Muscle of arm (tissue), 12 donors: ENCODE data around the gene TMEM130. TPM values are rescaled to one million over a fixed set of nuclear protein-coding genes. Genes with fewer than 3 reads are reported as not detected.
"Not testable (repeated sequence)": the region's sequence is repeated elsewhere in the genome, so short reads cannot be mapped to it uniquely, and the experiment has no call there.

ENCODE experiments used
- DNase-seq: peaks from one replicate; pipeline ENCODE4 v3.0.0-alpha.2; 2013
- polyA plus RNA-seq, 12 donors: library from polyadenylated mRNA; unstranded; fragments of 120-200 nt; gene quantifications; one replicate each; pipeline ENCODE4 v1.2.1, GENCODE V29; 2013; ENCODE audit not compliant: insufficient read length in 12 of 12

Gene TMEM130
- polyA plus RNA-seq, 12 donors = 2.7 to 11.1 (median 6.1) TPM; not detected in 1

DNA sequence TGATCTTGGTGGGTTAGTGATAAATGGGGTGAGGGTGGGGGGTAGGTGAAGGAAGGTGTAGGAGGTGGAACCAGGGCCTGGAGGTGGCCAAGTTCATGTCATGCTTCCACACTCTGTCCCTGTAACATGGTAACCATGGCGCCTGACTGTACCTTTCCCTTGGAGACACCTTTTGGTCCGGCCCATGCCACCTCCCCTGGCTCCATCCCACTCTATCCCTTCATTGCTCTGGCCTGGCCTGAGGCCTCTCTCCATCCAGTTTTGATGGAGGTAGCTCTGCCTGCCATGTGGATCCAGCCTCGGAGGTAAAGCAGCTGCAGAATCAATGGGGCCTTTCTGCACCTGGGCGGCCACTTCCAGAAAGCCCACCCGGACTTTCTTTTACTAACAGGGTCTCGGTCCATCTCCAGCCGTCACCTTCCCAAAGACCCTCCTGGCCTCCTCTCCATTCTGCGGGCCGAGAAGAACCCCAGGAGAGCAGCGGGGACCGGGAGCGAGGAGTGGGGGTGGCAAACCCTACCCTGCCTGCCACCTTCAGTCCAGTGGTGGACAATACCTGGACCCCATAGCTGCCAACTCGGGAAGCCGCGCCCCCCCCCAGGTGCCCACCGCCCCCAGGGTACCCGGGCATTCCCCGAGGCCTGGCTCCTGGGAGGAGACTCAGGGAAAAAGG lies 8.0 kb upstream of the TMEM130 start:
- no peak for DNase-seq

DNA sequence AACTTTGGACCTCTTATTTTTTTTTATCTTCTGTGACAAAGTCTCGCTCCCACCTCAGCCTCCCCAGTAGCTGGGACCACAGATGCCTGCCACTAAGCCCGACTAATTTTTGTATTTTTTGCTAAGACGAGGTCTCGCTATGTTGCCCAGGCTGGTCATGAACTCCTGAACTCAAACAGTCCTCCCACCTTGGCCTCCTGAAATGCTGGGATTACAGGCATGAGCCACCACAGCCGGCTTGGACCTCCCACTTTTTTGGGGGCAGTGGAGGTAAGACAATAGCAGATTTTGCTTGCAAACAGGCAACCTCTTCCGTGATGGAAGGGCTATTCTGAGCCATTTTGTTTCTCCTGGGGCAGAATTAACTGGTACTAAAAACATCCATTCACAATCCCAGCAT lies 7.3 kb upstream of the TMEM130 start:
- no peak for DNase-seq

DNA sequence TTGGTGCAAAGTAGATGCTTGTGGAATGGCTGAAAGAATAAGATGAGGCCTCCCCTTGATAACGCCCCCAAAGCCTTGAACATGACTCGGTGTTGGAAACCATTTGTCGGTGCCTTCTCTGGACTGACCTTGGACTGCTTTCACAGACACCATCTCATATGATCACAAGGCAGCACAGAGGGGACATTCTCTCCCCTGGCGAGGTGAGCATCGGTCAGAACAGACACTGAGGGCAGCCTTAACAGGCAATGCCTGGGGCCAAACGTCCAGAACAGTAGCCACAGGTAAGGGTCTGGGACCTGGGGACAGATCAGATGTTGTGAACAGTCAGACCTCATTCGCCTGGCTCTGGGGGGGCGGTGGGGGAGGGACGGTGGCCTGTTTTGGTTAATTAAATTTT lies 5.7 kb upstream of the TMEM130 start:
- no peak for DNase-seq

DNA sequence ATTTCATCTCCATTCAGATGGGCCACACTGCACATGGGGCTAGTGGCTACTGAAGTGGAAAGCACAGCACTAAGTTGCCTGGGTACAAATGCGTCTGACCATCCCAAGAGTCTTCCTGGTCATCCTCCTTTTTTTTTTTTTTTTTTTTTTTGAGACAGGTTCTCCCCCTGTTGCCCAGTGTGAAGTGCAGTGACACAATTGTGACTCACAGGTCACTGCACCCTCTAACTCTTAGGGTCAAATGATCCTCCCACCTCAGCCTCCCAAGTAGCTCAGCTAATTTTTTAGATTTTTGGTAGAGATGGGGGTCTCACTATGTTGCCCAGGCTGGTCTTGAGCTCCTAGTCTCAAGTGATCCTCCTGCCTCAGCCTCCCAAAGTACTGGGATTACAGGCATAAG lies 5.1 kb upstream of the TMEM130 start:
- DNase-seq = no peak

- DNase-seq = not testable (repeated sequence)
These were observed 3.8 kb upstream of the TMEM130 start for GRCh38 chr7:98873610-98874009.

DNA sequence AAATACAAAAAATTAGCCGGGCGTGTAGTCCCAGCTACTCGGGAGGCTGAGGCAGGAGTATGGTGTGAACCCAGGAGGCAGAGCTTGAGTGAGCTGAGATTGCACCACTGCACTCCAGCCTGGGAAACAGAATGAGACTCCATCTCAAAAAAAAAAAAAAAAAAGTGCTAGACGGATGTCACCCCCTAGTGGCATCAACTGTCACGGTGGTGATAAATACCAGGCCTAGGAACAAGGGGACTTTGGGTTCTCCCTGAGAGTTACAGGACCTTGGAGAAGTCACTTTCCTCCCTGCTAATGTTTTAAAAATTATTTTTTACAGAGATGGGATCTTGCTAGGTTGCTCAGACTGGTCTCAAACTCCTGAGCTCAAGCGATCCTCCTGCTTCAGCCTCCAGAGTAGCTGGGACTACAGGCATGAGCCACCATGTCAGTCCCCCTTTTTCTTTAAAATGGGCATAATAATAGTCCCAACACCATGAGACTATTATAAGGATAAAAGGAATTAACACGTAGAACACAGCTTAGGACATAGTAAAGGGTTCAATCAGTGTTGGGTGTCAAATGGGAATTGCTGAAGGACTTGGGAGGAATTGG lies 2.6 kb upstream of the TMEM130 start:
- no peak for DNase-seq

DNA sequence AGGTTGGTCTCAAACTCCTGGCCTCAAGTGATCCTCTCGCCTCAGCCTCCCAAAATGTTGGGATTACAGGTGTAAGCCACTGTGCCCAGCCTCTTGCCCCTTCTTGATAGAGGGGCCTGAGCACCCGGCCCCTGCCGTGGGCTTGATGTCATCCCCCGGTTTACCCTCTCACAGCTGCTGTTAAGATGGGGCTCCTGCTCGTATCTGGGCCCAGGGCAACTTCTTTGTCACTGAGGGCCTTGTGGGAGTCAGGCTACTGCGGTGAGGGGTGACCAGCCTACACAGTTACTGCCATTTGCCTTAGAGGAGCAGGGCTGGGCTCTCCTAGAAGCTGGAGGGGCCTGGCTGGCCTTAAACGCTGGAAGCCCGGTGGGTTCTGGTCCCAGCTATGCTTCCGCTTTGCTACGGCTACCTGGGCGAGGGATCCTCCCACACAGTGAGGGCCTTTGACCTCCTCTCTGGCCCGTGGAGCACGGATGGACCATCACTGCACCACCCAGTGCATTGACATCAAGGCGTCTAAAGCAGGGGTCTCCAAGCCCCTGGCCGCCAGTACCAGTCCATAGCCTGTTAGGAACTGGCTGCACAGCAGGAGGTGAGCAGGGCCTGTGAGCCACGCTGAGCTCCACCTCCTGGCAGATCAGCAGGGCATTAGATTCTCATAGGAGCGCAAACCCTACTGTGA lies 1.1 kb upstream of the TMEM130 start:
- DNase-seq = no peak

DNA sequence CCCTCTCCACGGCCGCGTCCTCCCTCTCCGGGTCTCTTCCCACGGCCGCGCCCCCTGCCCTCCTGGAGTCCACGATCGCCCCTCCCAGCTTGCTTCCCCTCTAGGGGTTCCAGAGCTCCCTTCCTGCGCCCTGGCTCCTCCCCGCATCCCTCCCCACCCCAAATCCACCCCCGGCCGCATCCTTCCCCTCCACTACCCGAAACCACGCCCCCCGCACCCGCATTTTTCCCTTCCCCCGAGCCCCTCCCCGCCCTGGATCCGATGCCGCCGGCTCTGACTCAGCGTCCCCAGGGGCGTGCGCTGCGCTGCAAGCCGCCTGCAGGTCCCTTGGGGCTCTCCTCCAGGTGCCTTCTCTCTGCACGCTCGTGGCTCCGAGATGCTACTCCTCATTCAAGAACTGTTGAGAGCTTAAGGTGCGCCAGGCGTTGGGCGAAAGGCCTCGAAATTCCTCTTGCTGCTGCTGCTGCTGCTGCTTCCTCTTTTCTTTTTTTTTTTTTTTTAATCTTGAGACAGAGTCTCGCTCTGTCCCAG lies 372 bp upstream of the TMEM130 start:
- DNase-seq = no peak

- DNase-seq = no peak
These were observed 702 bp downstream of the TMEM130 start for GRCh38 chr7:98869027-98869596.

GRCh38 chr7:98868450-98868849 lies 1.4 kb downstream of the TMEM130 start:
- no peak for DNase-seq

- DNase-seq = no peak
These were observed 3.0 kb downstream of the TMEM130 start for GRCh38 chr7:98866765-98867164.

DNA sequence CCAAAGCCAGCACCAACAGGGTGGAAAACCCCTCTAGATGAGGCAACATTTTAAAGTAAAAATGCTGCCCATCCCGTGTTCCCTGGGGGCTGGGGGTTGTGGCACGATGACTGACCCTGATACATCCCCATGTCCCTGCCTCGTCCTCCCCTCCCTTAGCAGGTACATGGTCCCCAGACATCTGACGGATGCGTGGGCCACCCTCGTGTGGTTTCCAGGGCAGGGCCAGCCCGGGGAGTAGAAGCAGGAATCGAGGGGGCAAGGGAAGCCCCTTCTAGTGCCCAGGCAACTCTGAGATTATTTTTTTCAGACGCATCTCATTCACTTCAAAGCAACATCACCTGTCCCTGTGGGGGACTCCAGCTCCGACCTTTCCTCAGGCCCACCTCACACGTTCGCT lies 3.5 kb downstream of the TMEM130 start:
- DNase-seq = no peak

GRCh38 chr7:98864731-98865453 lies 4.9 kb downstream of the TMEM130 start:
- no peak for DNase-seq

GRCh38 chr7:98863601-98864000 lies 6.2 kb downstream of the TMEM130 start:
- DNase-seq = no peak

GRCh38 chr7:98862716-98863420 lies 6.9 kb downstream of the TMEM130 start:
- DNase-seq = no peak

- DNase-seq = no peak
These were observed 7.6 kb downstream of the TMEM130 start for GRCh38 chr7:98862203-98862602.

DNA sequence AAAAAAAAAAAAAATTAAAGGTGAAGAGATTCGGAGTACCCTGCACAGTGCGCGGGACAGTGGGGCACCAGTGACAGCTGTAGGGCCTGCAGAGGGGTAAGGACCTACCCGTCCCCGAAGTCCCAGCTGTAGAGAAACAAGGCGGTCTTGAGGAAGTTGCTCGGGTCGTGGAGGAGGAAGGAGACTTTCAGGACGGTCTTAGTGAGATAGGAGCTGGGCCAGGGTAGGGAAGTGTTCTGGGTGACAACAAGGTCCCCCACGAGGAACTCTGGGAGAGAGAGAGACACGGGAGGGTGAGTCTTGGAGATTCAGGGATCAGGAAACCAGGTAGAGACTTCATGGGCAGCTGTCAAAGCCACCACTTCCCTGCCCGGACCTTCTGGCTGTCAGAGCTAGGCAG lies 9.7 kb downstream of the TMEM130 start:
- DNase-seq = no peak

GRCh38 chr7:98855610-98856422 lies 14.0 kb downstream of the TMEM130 start:
- no peak for DNase-seq

DNA sequence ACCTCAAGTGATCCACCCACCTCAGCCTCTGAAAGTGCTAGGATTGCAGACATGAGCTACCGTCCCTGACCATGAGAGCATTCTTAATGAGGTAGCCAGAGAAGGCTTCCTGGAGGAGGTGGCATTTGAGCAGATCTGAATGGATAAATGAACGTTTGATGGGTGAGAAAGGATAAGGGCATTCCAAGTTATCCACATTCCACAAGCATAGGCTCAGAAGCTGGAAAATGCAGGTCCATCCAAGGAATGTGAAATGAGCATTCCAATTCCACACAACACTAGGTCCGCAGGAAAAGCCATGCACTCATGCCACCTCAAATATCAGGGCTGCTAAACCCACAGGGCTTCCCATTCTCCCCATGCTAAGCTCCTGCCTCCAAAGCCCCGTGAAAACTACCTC lies 17.0 kb downstream of the TMEM130 start:
- no peak for DNase-seq

GRCh38 chr7:98848918-98849317 lies 20.9 kb downstream of the TMEM130 start:
- no peak for DNase-seq
